Loucy (cell line): ENCODE results near the gene TYW1.

ENCODE experiments used
- H2AFZ ChIP-seq: fragments of 200-600 bp; sonication (generic); 2 replicates; pipeline ENCODE4 v1.6.0; 2016; ENCODE audit warnings: antibody characterized with exemption, mild to moderate bottlenecking, low read length, moderate library complexity
- H3F3A ChIP-seq: fragments of 200-600 bp; 2 replicates; pipeline ENCODE4 v1.6.0; 2016; ENCODE audit warnings: antibody characterized with exemption, low read depth, mild to moderate bottlenecking
- H3K27me3 ChIP-seq: fragments of 200-600 bp; sonication (generic); 2 replicates; pipeline ENCODE4 v1.6.1; 2014; ENCODE audit warnings: low read length, mild to moderate bottlenecking; ENCODE audit not compliant: insufficient read depth, poor library complexity, severe bottlenecking
- H3K36me3 ChIP-seq: fragments of 200-600 bp; sonication (generic); 2 replicates; pipeline ENCODE4 v1.6.1; 2016; ENCODE audit warnings: low read length; ENCODE audit not compliant: insufficient read depth
- H3K4me1 ChIP-seq: fragments of 200-600 bp; sonication (generic); 2 replicates; pipeline ENCODE4 v1.5.1; 2014; ENCODE audit warnings: low read length, mild to moderate bottlenecking; ENCODE audit not compliant: insufficient read depth, poor library complexity, severe bottlenecking
- H3K4me2 ChIP-seq: fragments of 200-600 bp; sonication (generic); 2 replicates; pipeline ENCODE4 v1.6.0; 2014; ENCODE audit warnings: antibody characterized with exemption, low read length, low read depth, mild to moderate bottlenecking; ENCODE audit not compliant: poor library complexity, severe bottlenecking
- H3K4me3 ChIP-seq: fragments of 200-600 bp; sonication (generic); 2 replicates; pipeline ENCODE4 v1.5.1; 2014; ENCODE audit warnings: low read length, mild to moderate bottlenecking, mixed read lengths; ENCODE audit not compliant: poor library complexity, severe bottlenecking
- H3K79me2 ChIP-seq: fragments of 200-600 bp; sonication (generic); 2 replicates; pipeline ENCODE4 v1.6.1; 2014; ENCODE audit warnings: low read length; ENCODE audit not compliant: insufficient read depth
- H3K9ac ChIP-seq: fragments of 200-600 bp; sonication (generic); 2 replicates; pipeline ENCODE4 v1.6.0; 2014; ENCODE audit warnings: mild to moderate bottlenecking, low read depth, low read length, moderate library complexity; ENCODE audit not compliant: poor library complexity, severe bottlenecking
- H3K9me2 ChIP-seq: fragments of 200-600 bp; sonication (generic); replicated peaks from 2 replicates; pipeline ENCODE4 v1.6.1; 2016; ENCODE audit warnings: low read depth, low read length, mixed read lengths
- H3K9me3 ChIP-seq: fragments of 200-600 bp; sonication (generic); 2 replicates; pipeline ENCODE4 v1.6.1; 2014; ENCODE audit warnings: mild to moderate bottlenecking, antibody characterized with exemption, low read length, low read depth; ENCODE audit not compliant: insufficient read depth
- H4K20me1 ChIP-seq: fragments of 200-600 bp; sonication (generic); 2 replicates; pipeline ENCODE4 v1.6.0; 2014; ENCODE audit warnings: antibody characterized with exemption, low read length, mild to moderate bottlenecking; ENCODE audit not compliant: insufficient read depth, poor library complexity, severe bottlenecking
- CTCF ChIP-seq: fragments of 200-600 bp; sonication (generic); conservative IDR thresholded peaks from 2 replicates; pipeline ENCODE4 v1.5.1; 2014; ENCODE audit warnings: mild to moderate bottlenecking, antibody characterized with exemption, low read length
- EZH2phosphoT487 ChIP-seq: fragments of 200-600 bp; IDR thresholded peaks from 2 replicates; pipeline ENCODE4 v1.6.1; 2018; ENCODE audit warnings: antibody characterized with exemption, mild to moderate bottlenecking, moderate library complexity, borderline replicate concordance

Gene TYW1

DNA sequence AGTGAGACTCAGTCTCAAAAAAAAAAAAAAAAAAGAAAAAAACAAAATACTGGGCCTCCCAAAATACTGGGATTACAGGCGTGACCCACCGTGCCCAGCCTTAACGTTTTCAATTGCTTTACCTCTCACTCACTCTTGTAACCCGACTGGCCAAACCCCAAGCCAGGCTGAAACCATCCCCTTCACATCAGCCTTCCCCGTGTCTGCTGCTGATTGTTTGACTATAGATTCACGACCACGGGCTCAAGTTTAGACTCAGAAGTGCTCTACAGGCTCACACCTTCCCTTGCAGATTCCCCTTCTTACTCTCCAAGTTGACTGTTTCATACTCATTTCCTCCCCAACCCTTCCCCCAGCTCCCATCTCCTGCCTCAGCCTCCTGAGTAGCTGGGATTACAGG lies 22.3 kb downstream of the TYW1 start:
- Histone ChIP-seq H3K4me3 (no peak overlapping the region), H3K79me2 (no peaks in the 10 kb centered on the region), H3K4me1 (peaks cover 20% of the 10 kb centered on the region), H4K20me1 (no peaks in the 10 kb centered on the region), H2AFZ (no peak overlapping the region), H3F3A (peaks cover 8% of the 10 kb centered on the region; the same call in 1 of the 2 replicates), H3K36me3 (peaks cover 43% of the 10 kb centered on the region; the same call in 1 of the 2 replicates), H3K9me3 (no peaks in the 10 kb centered on the region), H3K9ac (no peak overlapping the region), H3K27me3 (no peaks in the 10 kb centered on the region), H3K4me2 (peak overlapping the region; percentile 56), H3K9me2 (no peaks in the 10 kb centered on the region)
- TF ChIP-seq EZH2phosphoT487 (no peak), CTCF (no peak)

DNA sequence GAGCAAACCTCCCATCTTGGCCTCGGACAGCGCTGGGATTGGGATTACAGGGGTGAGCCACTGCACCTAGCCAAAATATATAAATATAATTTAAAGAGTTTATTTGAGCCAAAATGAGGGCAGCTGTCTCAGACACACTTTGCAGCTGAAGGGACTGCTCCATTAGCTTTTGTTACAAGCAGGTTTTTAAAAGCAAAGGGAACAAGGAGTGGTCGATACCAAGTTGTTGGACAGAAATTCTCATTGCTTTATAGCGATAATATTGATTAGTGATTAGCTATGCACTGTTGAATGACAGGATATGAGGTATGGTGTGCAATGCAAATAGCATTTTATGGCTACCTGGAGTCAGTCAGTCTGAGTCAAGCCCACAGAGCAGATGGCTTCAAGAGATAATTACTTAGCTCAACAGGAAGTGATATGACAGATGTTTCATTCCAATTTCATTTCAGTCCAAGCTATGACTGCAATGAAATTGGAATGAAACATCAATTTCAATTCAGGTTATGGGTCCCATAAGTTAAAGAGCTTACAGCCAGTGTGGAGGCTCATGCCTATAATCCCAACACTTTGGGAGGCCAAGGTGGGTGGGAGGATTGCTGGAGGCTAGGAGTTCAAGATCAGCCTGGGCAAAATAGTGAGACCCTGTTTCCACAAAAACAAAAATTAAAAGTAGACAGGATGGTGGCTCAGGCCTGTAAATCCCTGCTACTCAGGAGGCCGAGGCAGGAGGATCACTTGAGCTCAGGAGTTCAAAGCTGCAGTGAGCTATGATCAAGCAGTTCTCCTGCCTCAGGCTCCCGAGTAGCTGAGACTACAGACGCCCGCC lies 23.1 kb downstream of the TYW1 start:
- no peaks in the 10 kb centered on the region for H3K9me3 ChIP-seq
- H3K79me2 ChIP-seq = no peaks in the 10 kb centered on the region
- no peak overlapping the region for H3K4me3 ChIP-seq
- peaks cover 8% of the 10 kb centered on the region; the same call in 1 of the 2 replicates for H3F3A ChIP-seq
- H3K4me2 ChIP-seq = peak overlapping the region; percentile 56
- no peaks in the 10 kb centered on the region for H3K27me3 ChIP-seq
- H4K20me1 ChIP-seq = no peaks in the 10 kb centered on the region
- no peak for TF ChIP-seq EZH2phosphoT487
- TF ChIP-seq CTCF = no peak
- H3K9me2 ChIP-seq = no peaks in the 10 kb centered on the region
- H3K9ac ChIP-seq = no peak overlapping the region
- peaks cover 20% of the 10 kb centered on the region for H3K4me1 ChIP-seq
- peaks cover 42% of the 10 kb centered on the region; the same call in 1 of the 2 replicates for H3K36me3 ChIP-seq
- no peak overlapping the region for H2AFZ ChIP-seq

- Histone ChIP-seq H3K9me3 (no peaks in the 10 kb centered on the region), H3K4me1 (peaks cover 20% of the 10 kb centered on the region), H2AFZ (no peak overlapping the region), H3K4me2 (no peak overlapping the region), H3K79me2 (no peaks in the 10 kb centered on the region), H3K9me2 (no peaks in the 10 kb centered on the region), H3K4me3 (no peak overlapping the region), H3F3A (peaks cover 8% of the 10 kb centered on the region; the same call in 1 of the 2 replicates), H3K27me3 (no peaks in the 10 kb centered on the region), H3K36me3 (peaks cover 36% of the 10 kb centered on the region; the same call in 1 of the 2 replicates), H4K20me1 (no peaks in the 10 kb centered on the region), H3K9ac (no peak overlapping the region)
- TF ChIP-seq EZH2phosphoT487 = no peak
- TF ChIP-seq CTCF = no peak
These were observed 24.6 kb downstream of the TYW1 start for GRCh38 chr7:67021260-67021659.
